Immature natural killer cell (primary cell): Measurements from ENCODE around the gene FGF12. TPM values are rescaled to one million over a fixed set of nuclear protein-coding genes. Genes with fewer than 3 reads are reported as not detected.

Experiments
- DNase-seq, 3 donors: peaks; one replicate each; pipeline ENCODE4 v3.0.0; 2022; ENCODE audit warnings: mixed read lengths in 1 of 3
- H3K27ac Mint-ChIP-seq, 6 donors: one replicate each; pipeline ENCODE4 v1.8.0; 2020; ENCODE audit warnings: mixed read lengths in 6 of 6, mild to moderate bottlenecking in 5 of 6, inconsistent platforms in 4 of 6, moderate library complexity in 3 of 6
- H3K27me3 Mint-ChIP-seq, 3 donors: one replicate each; pipeline ENCODE4 v1.8.0; 2020 to 2021; ENCODE audit warnings: low read depth in 3 of 3, mild to moderate bottlenecking in 3 of 3, mixed read lengths in 3 of 3, moderate library complexity in 3 of 3, inconsistent platforms in 1 of 3
- H3K36me3 Mint-ChIP-seq, 3 donors: one replicate each; pipeline ENCODE4 v1.8.0; 2020; ENCODE audit warnings: mixed read lengths in 3 of 3, inconsistent platforms in 2 of 3, mild to moderate bottlenecking in 2 of 3
- H3K4me1 Mint-ChIP-seq, 2 donors: one replicate each; pipeline ENCODE4 v1.8.0; 2020; ENCODE audit warnings: inconsistent platforms in 2 of 2, mild to moderate bottlenecking in 2 of 2, mixed read lengths in 2 of 2, moderate library complexity in 1 of 2
- H3K4me3 Mint-ChIP-seq, 5 donors: one replicate each; pipeline ENCODE4 v1.8.0; 2020; ENCODE audit warnings: mild to moderate bottlenecking in 5 of 5, mixed read lengths in 5 of 5, inconsistent platforms in 3 of 5, moderate library complexity in 3 of 5
- H3K9me3 Mint-ChIP-seq, 6 donors: one replicate each; pipeline ENCODE4 v1.8.0; 2020; ENCODE audit warnings: mild to moderate bottlenecking in 6 of 6, mixed read lengths in 6 of 6, inconsistent platforms in 4 of 6, moderate library complexity in 3 of 6
- polyA plus RNA-seq, 3 donors: library from polyadenylated mRNA; unstranded; fragments of 300-500 nt; fragmentation: Illumina TruSeq; gene quantifications; one replicate each; pipeline ENCODE4 v1.2.3, GENCODE V29; 2021

FGF12 gene
- polyA plus RNA-seq, 3 donors from 2014 or later = not detected

DNA sequence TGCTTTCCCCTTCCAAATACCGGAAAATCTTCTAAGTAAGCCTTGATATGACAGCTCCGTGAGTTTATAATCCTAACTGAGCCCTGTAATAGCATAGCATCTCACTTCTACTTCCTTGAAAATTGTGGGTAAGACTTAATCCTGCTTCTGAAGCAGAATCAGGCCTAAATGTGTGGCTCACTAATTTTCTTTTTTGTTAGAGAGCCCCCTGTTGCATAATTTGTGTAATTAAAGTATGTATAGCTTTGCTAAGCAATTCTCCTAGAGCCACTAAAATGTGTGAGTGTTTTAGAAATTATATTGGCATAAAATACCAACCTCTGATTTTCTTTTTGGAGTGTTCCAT lies 304.4 kb downstream of the FGF12 start:
- no peaks in the 10 kb centered on the region for H3K4me1 Mint-ChIP-seq

GRCh38 chr3:192422321-192422996 lies 304.9 kb downstream of the FGF12 start:
- Mint-ChIP-seq H3K4me1 (no peaks in the 10 kb centered on the region), H3K36me3 (no peaks in the 10 kb centered on the region), H3K27ac (no peak overlapping the region), H3K27me3 (no peaks in the 10 kb centered on the region), H3K9me3 (peaks cover 0 to 5% (median 1%) of the 10 kb centered on the region in 6 donors), H3K4me3 (no peak overlapping the region)
- no peak for DNase-seq

More for the DNA sequence above, 304.4 kb downstream of the FGF12 start:
- no peak for DNase-seq
- no peaks in the 10 kb centered on the region for H3K27me3 Mint-ChIP-seq
- H3K27ac Mint-ChIP-seq = no peak overlapping the region
- no peaks in the 10 kb centered on the region for H3K36me3 Mint-ChIP-seq
- peaks cover 0 to 5% (median 2%) of the 10 kb centered on the region in 6 donors for H3K9me3 Mint-ChIP-seq
- H3K4me3 Mint-ChIP-seq = no peak overlapping the region

DNA sequence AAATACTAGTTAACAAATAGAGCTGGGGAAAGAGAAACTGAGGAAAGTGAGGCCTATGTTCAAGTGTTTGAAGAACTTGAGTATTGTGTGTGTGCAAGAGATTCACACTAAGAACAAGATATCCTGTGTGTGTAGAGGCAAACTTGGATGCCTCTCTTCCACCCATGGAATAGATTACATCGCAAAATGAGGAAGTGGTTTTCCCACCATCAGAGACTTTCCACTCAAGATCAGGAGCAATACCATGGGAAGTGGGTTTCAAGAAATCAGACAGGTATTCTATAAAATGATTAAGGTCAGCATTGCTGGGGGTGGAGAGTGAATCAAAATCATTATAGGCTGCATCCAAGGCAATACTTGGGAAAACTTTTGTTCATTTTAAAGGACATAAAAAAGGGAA lies 308.0 kb downstream of the FGF12 start:
- Mint-ChIP-seq H3K27ac (no peak overlapping the region), H3K9me3 (peaks cover 0 to 12% (median 2%) of the 10 kb centered on the region in 6 donors), H3K4me1 (no peaks in the 10 kb centered on the region), H3K27me3 (peaks cover 0 to 3% (median 2%) of the 10 kb centered on the region in 3 donors), H3K36me3 (no peaks in the 10 kb centered on the region), H3K4me3 (no peak overlapping the region)
- DNase-seq = no peak

DNA sequence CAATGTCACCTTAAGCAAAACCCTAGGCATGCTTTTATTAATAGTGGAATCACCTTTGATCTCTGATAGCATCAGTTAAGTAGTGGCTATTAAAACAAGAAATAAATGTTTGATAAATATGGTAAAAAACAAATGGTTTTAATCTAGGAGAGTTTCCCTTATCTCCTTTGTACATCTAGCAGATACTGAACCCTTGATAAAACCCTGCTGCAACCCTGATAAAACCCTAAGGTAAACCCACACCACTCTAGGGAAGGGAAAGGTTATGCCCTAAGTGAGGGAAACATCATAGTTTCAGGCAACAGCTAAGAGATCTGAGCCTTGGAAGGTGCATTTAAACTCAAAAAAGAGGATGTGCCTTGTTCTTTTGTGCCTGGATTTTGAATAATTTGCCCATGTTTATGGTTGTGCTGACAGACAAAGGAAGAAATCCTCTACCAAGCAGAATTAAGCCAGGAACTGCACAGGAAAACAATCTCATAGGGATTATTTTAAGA lies 309.7 kb downstream of the FGF12 start:
- no peaks in the 10 kb centered on the region for H3K4me1 Mint-ChIP-seq
- no peak overlapping the region for H3K4me3 Mint-ChIP-seq

DNA sequence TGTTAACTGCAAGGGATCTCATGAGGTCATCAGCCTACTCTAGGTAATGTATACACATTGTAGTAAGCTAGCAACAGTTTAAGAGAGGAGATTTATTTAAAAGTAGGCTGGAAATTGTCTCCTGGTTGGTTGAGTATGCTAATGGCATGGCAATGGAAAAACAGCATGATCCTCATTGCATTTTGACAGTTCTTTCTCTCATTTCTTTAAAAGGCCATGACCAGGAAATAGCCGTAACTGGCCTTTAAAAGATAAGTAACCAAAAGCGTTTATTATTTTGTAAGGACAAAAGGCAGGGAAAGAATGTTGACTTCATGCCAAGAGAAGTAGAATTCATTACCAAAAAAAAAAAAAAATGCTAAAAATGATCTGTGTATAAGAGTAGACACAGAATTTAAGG lies 310.3 kb downstream of the FGF12 start:
- no peak for DNase-seq
- Mint-ChIP-seq H3K9me3 (peaks cover 0 to 12% (median 0%) of the 10 kb centered on the region in 6 donors), H3K4me1 (no peaks in the 10 kb centered on the region), H3K4me3 (no peak overlapping the region), H3K27me3 (peaks cover 2 to 3% (median 3%) of the 10 kb centered on the region in 3 donors), H3K27ac (no peak overlapping the region), H3K36me3 (no peaks in the 10 kb centered on the region)

More for the DNA sequence above, 309.7 kb downstream of the FGF12 start:
- peaks cover 2 to 3% (median 3%) of the 10 kb centered on the region in 3 donors for H3K27me3 Mint-ChIP-seq
- DNase-seq = no peak
- peaks cover 0 to 12% (median 0%) of the 10 kb centered on the region in 6 donors for H3K9me3 Mint-ChIP-seq
- no peak overlapping the region for H3K27ac Mint-ChIP-seq
- H3K36me3 Mint-ChIP-seq = no peaks in the 10 kb centered on the region

DNA sequence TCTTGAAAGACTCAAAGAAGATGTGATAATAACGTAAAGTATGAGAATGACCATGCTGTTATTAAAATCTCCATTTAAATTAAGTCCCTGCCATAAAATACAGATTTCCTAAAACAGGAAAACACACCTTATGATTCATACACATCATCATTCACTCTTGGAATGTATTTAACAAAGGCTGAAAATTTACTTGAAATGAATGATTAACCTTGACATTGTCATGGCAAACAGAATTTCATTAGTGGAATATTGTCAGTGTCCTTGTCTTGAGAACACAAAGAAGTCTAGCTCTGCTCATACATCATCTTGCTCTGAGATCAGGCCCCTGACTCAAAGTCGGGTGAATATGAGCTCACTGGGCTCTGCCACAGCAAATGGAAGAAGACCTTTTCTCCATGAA lies 313.9 kb downstream of the FGF12 start:
- Mint-ChIP-seq H3K27me3 (peaks cover 3 to 12% (median 6%) of the 10 kb centered on the region in 3 donors), H3K9me3 (peaks cover 0 to 16% (median 2%) of the 10 kb centered on the region in 6 donors), H3K27ac (no peak overlapping the region)

DNA sequence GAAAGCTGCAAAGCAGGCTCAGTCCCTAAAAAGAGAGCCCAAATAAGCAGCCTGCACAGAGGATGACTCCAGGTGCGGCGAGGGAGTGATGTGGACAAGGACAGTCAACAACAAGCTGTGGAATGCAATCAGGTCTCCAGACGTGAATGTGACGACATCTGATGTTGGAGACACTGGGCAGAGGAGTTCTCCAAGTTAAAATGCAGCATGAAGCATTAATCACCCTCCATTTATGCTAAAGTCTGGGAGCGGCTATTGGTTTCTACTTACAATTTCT lies 316.7 kb downstream of the FGF12 start:
- DNase-seq = no peak
- Mint-ChIP-seq H3K27me3 (peaks cover 8 to 17% (median 11%) of the 10 kb centered on the region in 3 donors), H3K9me3 (peaks cover 2 to 13% (median 7%) of the 10 kb centered on the region in 6 donors), H3K36me3 (peaks cover 0 to 6% (median 5%) of the 10 kb centered on the region in 3 donors), H3K4me3 (no peak overlapping the region), H3K27ac (no peak overlapping the region), H3K4me1 (no peaks in the 10 kb centered on the region)

More for the DNA sequence above, 313.9 kb downstream of the FGF12 start:
- no peak for DNase-seq
- H3K36me3 Mint-ChIP-seq = no peaks in the 10 kb centered on the region
- no peak overlapping the region for H3K4me3 Mint-ChIP-seq
- no peaks in the 10 kb centered on the region for H3K4me1 Mint-ChIP-seq

DNA sequence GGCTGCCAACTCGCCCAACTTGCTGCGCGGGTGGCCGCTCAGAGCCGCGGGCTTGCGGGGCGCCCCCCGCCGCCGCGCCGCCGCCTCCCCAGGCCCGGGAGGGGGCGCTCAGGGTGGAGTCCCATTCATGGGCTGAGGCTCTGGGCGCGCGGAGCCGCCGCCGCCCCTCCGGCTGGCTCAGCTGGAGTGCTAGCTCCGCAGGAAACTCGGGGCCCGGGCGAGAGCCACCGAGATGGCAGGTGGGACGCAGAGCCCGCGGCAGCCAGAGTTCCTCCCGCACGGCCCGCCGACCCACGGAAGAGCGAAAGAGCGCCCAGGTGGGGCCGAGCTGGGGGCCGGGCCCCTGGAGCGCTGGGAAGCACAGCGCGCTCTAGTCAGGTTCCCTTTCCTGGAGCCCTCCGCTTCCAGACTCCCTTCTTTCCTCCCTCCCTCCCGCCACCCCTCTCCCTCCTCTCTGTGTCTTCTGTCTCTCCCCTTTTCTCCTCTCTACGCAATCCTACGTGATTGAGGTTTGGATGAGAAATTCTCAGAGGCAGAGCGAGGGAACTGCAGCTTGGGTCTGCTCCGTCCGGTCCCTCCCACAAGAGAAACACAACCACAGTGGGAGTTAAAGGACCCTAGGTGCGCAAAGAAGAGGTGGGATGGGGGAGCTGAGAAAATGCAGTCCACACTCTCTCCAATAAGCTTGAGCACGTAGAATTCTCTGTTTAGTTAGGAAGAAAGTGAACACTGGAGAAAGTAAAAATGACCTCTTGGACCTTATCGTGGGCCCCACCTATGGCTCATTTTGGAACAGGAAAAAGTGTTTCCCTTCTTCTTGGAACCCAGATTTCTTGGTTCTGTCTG lies 317.3 kb downstream of the FGF12 start:
- H3K9me3 Mint-ChIP-seq = peaks cover 2 to 13% (median 7%) of the 10 kb centered on the region in 6 donors
- DNase-seq = no peak
- H3K4me3 Mint-ChIP-seq = no peak overlapping the region
- no peak overlapping the region for H3K27ac Mint-ChIP-seq
- peaks cover 0 to 6% (median 5%) of the 10 kb centered on the region in 3 donors for H3K36me3 Mint-ChIP-seq
- H3K27me3 Mint-ChIP-seq = peaks cover 7 to 17% (median 8%) of the 10 kb centered on the region in 3 donors
- H3K4me1 Mint-ChIP-seq = no peaks in the 10 kb centered on the region

- Mint-ChIP-seq H3K4me3 (no peak overlapping the region), H3K27me3 (peaks cover 7 to 17% (median 8%) of the 10 kb centered on the region in 3 donors), H3K27ac (no peak overlapping the region), H3K4me1 (no peaks in the 10 kb centered on the region), H3K9me3 (peaks cover 2 to 13% (median 7%) of the 10 kb centered on the region in 6 donors), H3K36me3 (peaks cover 0 to 6% (median 5%) of the 10 kb centered on the region in 3 donors)
- no peak for DNase-seq
Measured at GRCh38 chr3:192409201-192409837, 318.0 kb downstream of the FGF12 start.

DNA sequence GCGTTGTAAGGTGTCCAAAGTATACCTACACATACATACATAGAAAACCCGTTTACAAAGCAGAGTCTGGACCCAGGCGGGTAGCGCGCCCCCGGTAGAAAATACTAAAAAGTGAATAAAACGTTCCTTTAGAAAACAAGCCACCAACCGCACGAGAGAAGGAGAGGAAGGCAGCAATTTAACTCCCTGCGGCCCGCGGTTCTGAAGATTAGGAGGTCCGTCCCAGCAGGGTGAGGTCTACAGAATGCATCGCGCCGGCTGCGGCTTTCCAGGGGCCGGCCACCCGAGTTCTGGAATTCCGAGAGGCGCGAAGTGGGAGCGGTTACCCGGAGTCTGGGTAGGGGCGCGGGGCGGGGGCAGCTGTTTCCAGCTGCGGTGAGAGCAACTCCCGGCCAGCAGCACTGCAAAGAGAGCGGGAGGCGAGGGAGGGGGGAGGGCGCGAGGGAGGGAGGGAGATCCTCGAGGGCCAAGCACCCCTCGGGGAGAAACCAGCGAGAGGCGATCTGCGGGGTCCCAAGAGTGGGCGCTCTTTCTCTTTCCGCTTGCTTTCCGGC lies 318.6 kb downstream of the FGF12 start:
- peaks cover 0 to 6% (median 5%) of the 10 kb centered on the region in 3 donors for H3K36me3 Mint-ChIP-seq
- no peak overlapping the region for H3K27ac Mint-ChIP-seq
- DNase-seq = no peak
- H3K4me3 Mint-ChIP-seq = peak overlapping the region in 2 of 5 donors; percentile 17 to 54
- H3K27me3 Mint-ChIP-seq = peaks cover 7 to 17% (median 8%) of the 10 kb centered on the region in 3 donors
- peaks cover 2 to 13% (median 7%) of the 10 kb centered on the region in 6 donors for H3K9me3 Mint-ChIP-seq
- no peaks in the 10 kb centered on the region for H3K4me1 Mint-ChIP-seq

DNA sequence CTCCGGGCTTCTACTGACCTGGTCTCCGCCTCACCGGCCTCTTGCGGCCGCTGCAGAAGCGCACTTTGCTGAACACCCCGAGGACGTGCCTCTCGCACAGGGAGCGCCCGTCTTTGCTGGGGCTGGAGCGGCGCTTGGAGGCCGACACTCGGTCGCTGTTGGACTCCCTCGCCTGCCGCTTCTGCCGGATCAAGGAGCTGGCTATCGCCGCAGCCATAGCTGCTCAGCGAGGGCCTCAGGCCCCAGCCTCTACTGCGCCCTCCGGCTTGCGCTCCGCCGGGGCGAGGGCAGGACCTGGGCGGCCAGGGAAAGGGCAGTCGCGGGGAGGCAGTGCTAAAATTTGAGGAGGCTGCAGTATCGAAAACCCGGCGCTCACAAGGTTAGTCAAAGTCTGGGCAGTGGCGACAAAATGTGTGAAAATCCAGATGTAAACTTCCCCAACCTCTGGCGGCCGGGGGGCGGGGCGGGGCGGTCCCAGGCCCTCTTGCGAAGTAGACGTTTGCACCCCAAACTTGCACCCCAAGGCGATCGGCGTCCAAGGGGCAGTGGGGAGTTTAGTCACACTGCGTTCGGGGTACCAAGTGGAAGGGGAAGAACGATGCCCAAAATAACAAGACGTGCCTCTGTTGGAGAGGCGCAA lies 319.2 kb downstream of the FGF12 start:
- H3K4me1 Mint-ChIP-seq = no peaks in the 10 kb centered on the region
- H3K27ac Mint-ChIP-seq = no peak overlapping the region
- peak overlapping the region in 2 of 5 donors; percentile 17 to 54 for H3K4me3 Mint-ChIP-seq
- peaks cover 0 to 6% (median 5%) of the 10 kb centered on the region in 3 donors for H3K36me3 Mint-ChIP-seq
- no peak for DNase-seq
- H3K9me3 Mint-ChIP-seq = peaks cover 2 to 13% (median 7%) of the 10 kb centered on the region in 6 donors
- H3K27me3 Mint-ChIP-seq = peaks cover 7 to 16% (median 8%) of the 10 kb centered on the region in 3 donors

DNA sequence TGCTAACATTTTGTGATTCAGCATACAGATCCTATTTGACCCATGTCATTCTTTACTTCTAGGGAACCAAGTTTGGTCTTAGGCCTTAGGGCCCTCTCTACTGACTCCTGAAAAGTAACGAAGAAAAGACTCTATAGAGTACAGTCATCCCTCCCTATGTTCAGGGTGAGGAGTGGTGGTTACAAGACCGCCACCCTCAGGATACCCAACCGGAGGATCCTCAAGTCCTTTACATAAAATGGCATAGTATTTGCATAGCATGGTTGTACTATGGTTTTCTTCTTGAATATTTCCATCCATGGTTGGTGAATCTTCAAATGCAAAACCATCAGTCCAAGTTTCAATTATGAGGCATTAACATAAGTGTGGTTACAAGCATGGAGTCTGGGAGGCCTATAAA lies 327.6 kb downstream of the FGF12 start:
- no peak for DNase-seq
- peaks cover 0 to 7% (median 2%) of the 10 kb centered on the region in 3 donors for H3K27me3 Mint-ChIP-seq
- no peaks in the 10 kb centered on the region for H3K36me3 Mint-ChIP-seq
- H3K9me3 Mint-ChIP-seq = peaks cover 0 to 17% (median 6%) of the 10 kb centered on the region in 6 donors
- no peak overlapping the region for H3K27ac Mint-ChIP-seq
- no peaks in the 10 kb centered on the region for H3K4me1 Mint-ChIP-seq
- H3K4me3 Mint-ChIP-seq = no peak overlapping the region

DNA sequence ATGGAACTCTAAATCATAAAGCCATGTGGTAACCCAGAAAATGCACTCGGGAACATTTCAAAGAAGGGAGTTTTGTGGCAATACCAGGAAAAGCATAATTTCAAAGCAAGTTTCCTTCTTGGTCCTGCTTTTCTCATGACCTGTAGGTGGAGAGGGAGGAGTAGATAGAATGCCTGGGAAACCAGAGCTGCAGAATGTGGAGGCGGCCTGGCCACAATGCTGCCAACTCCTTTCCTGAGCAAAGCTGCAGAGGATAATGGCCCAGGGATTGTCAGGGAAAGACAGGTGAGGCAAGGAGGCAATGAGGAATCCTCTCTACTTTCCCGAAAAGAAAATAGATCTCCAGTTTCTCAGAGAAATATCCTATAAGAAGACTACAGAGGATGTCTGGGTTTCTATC lies 330.3 kb downstream of the FGF12 start:
- no peak for DNase-seq
- Mint-ChIP-seq H3K4me1 (no peaks in the 10 kb centered on the region), H3K27ac (no peak overlapping the region), H3K36me3 (no peaks in the 10 kb centered on the region), H3K9me3 (peaks cover 0 to 18% (median 6%) of the 10 kb centered on the region in 6 donors), H3K27me3 (peaks cover 0 to 7% (median 0%) of the 10 kb centered on the region in 3 donors), H3K4me3 (no peak overlapping the region)
